Activated CD4-positive, CD25-positive, alpha-beta regulatory T cell (primary cell): ENCODE measurements around the gene KCTD17.

Source experiments
- DNase-seq, 4 experiments: peaks; one replicate each; lab custom pipeline; 2025; lab: John Stamatoyannopoulos, UW

Gene KCTD17

GRCh38 chr22:37043209-37043827 lies 8.2 kb upstream of the KCTD17 start:
- no peak for DNase-seq

DNA sequence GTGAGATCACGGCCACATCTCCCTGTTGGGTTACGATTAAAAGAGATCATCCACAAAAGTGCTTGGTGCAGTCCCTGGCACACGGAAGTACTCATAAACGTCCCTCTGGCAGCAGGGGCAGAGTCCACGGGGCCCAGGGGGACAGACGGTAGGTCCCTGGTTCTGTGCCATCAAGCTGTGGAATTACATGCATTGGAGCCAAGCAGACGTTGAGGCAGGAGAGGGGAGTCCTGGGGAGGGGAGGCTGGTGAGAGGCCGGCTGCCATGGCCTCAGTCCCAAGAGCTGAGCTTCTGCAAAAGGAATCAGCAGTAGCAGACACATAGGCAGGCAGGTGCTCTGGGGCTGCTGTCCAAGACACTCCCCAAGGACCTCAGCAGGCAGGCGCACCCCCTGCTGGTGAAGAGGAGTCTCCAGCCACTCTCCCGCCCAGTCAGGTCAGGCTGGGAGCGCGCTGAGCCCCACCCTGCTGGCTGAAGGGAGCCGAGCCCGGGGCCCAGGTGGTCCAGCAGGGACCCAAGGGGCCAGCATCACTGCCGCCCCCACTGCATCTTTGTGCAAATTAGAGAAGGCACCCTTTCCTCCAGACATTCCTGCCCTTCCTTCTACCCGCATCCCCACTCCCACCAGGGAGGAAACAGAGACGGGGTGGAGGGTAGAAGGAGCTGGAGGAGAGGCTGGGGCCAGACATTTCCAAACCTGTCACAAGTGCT lies 7.6 kb upstream of the KCTD17 start:
- DNase-seq = peak in 1 of 4 experiments; percentile 27

- DNase-seq = no peak
These were observed 6.6 kb upstream of the KCTD17 start for GRCh38 chr22:37044634-37045625.

GRCh38 chr22:37045958-37046357 lies 5.6 kb upstream of the KCTD17 start:
- no peak for DNase-seq

DNA sequence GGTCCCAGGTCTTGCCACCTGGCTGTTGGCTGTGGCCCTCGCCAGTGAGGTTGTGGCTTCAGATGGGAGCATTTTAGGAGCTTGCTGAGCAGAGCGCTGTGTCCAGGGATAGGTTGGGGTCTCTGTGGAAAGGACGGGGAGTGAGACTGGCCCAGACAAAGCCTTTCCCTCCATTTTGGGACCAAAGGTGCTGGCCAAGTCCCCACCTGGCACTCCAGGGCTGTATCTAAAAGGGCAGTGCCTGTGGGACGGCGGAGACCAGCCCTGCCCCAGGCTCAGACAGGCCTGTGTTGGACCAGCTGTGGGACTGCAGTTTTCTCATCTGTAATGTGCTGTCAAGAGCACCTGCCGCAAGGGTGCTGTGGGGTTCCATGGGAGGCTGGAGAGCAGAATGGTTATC lies 5.0 kb upstream of the KCTD17 start:
- DNase-seq = no peak

DNA sequence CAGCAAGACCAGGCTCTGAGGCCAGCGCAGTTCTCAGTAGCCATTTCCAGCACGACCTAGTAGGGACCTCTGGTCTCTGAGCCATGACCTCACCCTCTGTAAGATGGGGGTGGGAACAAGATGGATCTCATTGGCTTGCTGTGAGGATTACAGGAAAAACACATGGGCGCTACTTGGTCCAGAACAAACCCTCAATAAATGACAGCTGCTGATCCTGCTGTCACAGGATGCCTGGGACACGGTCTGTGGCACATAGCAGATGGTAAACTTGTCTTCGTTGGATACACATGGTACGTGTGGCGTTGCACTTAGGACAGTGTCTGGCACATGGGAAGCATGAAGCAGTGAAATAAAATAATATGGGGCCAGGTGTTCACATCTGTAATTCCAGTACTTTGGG lies 4.5 kb upstream of the KCTD17 start:
- no peak for DNase-seq

- DNase-seq = no peak
These were observed 3.4 kb upstream of the KCTD17 start for GRCh38 chr22:37048133-37048532.

DNA sequence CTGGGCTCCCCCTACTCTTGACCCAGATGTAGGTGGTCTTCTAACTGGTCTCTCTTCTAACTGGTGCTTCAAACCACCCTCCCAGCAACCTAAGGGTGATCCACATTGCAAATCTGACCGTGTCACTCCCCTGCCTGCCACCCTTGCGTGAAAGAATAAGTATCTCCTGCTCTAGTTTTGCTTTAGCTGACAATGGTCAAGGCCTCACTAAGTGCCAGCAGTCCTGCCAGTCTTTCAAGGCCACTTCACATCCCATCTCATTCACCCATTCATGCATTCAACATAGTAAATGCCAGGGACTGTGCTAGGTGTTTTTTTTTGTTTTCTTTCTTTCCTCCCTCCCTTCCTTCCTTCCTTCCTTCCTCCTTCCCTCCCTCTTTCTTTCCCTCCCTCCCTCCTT lies 2.3 kb upstream of the KCTD17 start:
- no peak for DNase-seq

- no peak for DNase-seq
These were observed 629 bp upstream of the KCTD17 start for GRCh38 chr22:37050913-37051312.

GRCh38 chr22:37052386-37053309 lies 1.1 kb downstream of the KCTD17 start:
- no peak for DNase-seq

DNA sequence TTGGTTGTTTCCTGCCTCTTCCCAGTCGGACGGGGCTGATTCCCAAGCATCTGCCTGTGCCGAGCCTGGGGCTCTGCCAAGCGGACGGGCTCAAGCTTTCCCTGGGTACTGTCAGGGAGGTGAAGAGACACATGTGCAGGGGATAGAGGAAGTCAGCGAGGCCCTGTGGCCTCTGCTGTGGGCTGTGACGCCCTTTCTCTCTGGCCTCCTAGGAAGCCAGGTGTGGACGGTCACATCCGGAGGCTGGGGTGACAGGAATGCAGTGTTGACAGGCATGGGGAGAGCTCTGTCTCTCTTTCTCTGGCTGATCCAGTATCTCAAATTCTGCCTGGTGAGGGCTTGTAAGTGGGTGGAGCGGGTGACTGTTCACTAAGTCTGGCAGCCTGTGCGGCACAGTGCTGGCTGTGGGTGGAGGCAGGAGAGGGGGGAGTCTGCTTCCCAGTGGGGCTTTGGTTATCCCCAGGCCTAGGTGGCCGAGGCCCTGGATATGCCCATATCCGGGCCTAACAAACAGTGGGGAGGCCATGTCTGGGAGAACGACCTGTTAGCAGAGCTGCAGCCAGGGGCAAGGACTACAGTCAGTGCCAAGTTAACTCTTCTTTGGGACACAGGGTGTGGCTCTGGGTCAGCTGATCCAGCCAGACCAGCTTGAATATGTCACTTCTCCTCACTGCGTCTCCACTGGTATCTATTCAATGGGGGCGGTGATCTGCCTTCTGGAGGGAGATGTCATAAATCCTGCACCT lies 1.9 kb downstream of the KCTD17 start:
- DNase-seq = no peak

DNA sequence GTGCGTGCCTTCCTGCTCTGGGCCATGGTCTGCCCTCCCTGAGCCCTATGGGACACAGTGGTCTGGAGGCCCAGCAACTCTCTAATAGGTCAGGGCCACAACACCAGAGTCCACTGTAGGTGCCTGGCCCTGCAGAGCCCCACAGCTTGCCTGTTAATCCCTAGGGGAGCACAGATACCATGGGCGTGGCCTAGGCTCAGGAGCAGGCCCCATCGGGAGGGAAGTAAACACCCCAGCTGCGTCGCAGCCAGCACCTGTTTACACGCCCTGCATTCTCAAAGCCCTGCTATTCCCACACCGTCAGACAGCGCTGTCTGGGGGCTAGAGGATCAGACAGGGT lies 2.5 kb downstream of the KCTD17 start:
- no peak for DNase-seq

DNA sequence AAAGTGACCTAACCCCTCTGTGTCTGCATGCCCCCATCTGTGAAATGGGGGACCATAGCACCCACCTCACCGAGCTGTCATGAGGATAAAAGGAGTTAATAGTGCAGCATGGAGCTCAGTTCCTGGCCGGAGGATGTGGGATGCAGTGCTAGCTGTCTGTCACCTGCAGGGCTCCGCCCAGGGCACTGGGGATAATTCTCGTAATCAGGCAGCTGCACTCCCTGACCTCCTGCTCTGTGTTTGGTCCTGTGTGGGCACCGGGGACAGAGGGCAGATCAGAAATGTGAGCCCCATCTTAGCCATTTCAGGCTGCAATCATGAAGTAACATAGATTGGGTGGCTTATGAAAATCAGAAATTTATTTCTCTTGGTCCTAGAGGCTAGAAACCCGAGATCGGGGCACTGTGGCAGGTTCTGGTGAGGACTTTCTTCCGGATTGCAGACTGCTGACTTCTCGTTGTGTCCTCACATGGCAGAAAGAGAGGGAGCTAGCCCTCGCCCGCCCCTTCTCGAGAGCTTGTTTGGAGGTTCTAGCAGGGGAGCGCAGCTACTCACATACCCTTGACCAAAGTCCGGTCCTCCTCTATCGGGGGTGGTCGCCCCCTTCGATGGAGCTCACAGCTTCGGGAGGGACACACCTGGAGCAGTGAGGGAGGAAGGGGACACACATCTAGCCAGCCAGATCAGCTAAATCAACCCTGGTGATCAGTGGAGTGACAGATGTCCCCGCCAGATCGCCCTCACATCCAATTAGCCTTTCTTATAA lies 3.2 kb downstream of the KCTD17 start:
- DNase-seq = no peak

DNA sequence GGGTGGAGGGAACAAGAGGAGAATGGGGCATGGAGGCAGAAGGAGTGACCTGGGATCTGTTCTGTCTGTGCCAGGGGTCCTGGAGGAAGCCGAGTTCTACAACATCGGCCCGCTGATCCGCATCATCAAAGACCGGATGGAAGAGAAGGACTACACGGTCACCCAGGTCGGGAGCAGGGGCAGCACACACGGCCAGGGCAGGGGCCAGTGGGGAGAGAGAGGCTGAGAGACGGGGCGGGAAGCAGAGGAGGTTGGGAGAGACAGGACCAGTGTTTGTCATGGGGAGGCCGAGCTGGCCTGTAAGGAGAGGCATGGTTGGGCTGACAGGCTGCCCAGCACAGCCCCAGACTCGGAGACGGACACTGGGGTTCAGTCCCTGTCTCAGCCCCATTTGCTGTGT lies 4.7 kb downstream of the KCTD17 start:
- no peak for DNase-seq

- no peak for DNase-seq
These were observed 5.7 kb downstream of the KCTD17 start for GRCh38 chr22:37057226-37057625.

DNA sequence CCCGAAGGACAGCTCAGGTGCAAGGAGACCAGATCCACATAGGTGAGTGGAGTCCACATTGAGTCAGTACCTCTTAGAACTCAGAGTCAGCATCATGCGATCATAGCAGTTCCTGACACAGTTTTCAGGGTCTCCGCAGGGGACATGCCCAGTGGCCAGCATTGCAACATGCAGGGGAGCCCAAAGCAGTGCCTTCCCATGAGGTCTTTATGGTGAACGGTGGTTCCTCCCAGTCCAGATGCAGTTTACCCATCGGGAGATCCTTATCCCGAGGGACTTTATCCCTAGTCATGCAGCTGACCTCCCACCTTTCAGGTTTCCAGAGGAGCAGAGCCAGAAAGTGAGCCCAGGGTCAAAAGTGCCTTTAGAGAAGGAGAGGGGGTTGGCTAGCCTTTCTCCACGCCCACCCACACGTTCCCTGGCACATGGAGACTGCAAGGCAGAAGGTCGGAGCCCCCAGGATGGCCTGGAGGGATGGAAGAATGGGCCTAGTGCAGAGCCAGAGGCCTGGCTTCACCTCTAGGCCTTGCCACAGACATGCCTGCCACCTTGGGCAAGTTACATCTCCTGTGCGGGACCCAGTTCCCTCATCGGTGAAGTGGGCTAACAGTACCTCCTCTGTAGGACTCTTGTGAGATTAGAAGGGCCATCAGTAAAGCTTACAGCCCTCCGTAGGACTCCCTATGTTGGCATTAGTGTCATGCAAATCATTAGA lies 6.4 kb downstream of the KCTD17 start:
- DNase-seq = no peak

- DNase-seq = no peak
These were observed 7.6 kb downstream of the KCTD17 start for GRCh38 chr22:37058917-37059701.

- DNase-seq = no peak
These were observed 8.4 kb downstream of the KCTD17 start for GRCh38 chr22:37059876-37060449.
